Measurements from ENCODE around the gene WDR54. TPM values are rescaled to one million over a fixed set of nuclear protein-coding genes. Genes with fewer than 3 reads are reported as not detected.

The WDR54 gene
- total RNA-seq, 1 experiment from 2014 or later: 54.9 TPM

GRCh38 chr2:74424139-74424992 lies 2.8 kb downstream of the WDR54 start:
- intact Hi-C loops (cut with micrococcal nuclease): no loop called here
- no peak for DNase-seq (ENCODE audit: low read depth, low spot score)
- ChIA-PET POLR2A (no interaction called here), RAD21 (ENCODE audit: low non-redundant PET in 1 of 2, low total read pairs in 2 of 2, uncharacterized antibody in 2 of 2, unreplicated experiment in 2 of 2) (no interaction called here), CTCF (no interaction called here)
- Histone ChIP-seq H3K4me1 (ENCODE audit: control insufficient read depth in 1 of 2, insufficient read depth in 2 of 2, low read length in 2 of 2) (peaks cover 0 to 36% of the 10 kb centered on the region in 2 experiments; a peak in 3 of 4 replicates), H2AFZ (ENCODE audit: low read depth, low read length, poor library complexity, severe bottlenecking) (no peak overlapping the region), H3K9ac (ENCODE audit: low read length) (no peak overlapping the region), H3K79me2 (ENCODE audit: insufficient read depth, low read length) (no peaks in the 10 kb centered on the region), H3K9me3 (ENCODE audit: control insufficient read depth in 1 of 2, insufficient read depth in 1 of 2, low read depth in 1 of 2, low read length in 2 of 2) (no peaks in the 10 kb centered on the region), H3K27ac (ENCODE audit: low read depth, low read length) (no peak overlapping the region), H4K20me1 (ENCODE audit: insufficient read depth) (no peaks in the 10 kb centered on the region), H3K36me3 (ENCODE audit: control insufficient read depth in 1 of 2, insufficient read depth in 2 of 2, low read length in 2 of 2) (peaks cover 23 to 35% of the 10 kb centered on the region in 2 experiments), H3K9me2 (ENCODE audit: insufficient read depth) (no peaks in the 10 kb centered on the region), H3K4me3 (replicated peaks in 1 of 2; ENCODE audit: low read depth in 1 of 2, low read length in 2 of 2) (no peak overlapping the region), H3K4me2 (ENCODE audit: low read length) (no peak overlapping the region), H3K27me3 (ENCODE audit: insufficient read depth, low read length) (no peaks in the 10 kb centered on the region)
- BruUV-seq (replicated peaks): no TSS peak
- ATAC-seq: no peak
- TF ChIP-seq EGR1 (IDR thresholded peaks at IDR 0.05; ENCODE audit: low read depth) (no peak), TCF7L2 (IDR thresholded peaks at IDR 0.05; ENCODE audit: borderline replicate concordance, extremely low read depth, insufficient read depth, insufficient read length) (no peak), CBX3 (IDR thresholded peaks at IDR 0.05; ENCODE audit: low read depth) (no peak), FOSL1 (IDR thresholded peaks at IDR 0.05; ENCODE audit: low read depth) (no peak), YY1 (IDR thresholded peaks at IDR 0.05; ENCODE audit: extremely low read depth, insufficient replicate concordance, low read depth, low read length) (no peak), ZFX (IDR thresholded peaks at IDR 0.05) (no peak), EZH2 (IDR thresholded peaks at IDR 0.05) (no peak), POLR2A (IDR thresholded peaks at IDR 0.05; ENCODE audit: borderline replicate concordance, extremely low read depth, insufficient read depth, insufficient read length) (no peak), MAX (IDR thresholded peaks at IDR 0.05) (no peak), SIN3A (IDR thresholded peaks at IDR 0.05; ENCODE audit: low read depth) (no peak), POLR2AphosphoS5 (IDR thresholded peaks at IDR 0.05; ENCODE audit: low read depth, low read length) (no peak; the same call in 1 of the 2 replicates), ELF1 (IDR thresholded peaks at IDR 0.05; ENCODE audit: borderline replicate concordance, low read depth) (no peak), SP1 (IDR thresholded peaks at IDR 0.05; ENCODE audit: low read depth) (no peak)
- TF ChIP-seq, protein P1, sequence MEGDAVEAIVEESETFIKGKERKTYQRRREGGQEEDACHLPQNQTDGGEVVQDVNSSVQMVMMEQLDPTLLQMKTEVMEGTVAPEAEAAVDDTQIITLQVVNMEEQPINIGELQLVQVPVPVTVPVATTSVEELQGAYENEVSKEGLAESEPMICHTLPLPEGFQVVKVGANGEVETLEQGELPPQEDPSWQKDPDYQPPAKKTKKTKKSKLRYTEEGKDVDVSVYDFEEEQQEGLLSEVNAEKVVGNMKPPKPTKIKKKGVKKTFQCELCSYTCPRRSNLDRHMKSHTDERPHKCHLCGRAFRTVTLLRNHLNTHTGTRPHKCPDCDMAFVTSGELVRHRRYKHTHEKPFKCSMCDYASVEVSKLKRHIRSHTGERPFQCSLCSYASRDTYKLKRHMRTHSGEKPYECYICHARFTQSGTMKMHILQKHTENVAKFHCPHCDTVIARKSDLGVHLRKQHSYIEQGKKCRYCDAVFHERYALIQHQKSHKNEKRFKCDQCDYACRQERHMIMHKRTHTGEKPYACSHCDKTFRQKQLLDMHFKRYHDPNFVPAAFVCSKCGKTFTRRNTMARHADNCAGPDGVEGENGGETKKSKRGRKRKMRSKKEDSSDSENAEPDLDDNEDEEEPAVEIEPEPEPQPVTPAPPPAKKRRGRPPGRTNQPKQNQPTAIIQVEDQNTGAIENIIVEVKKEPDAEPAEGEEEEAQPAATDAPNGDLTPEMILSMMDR (IDR thresholded peaks at IDR 0.05 in 2 of 3, conservative IDR thresholded peaks at IDR 0.05 in 1 of 3; ENCODE audit: borderline replicate concordance in 1 of 3, insufficient read depth in 1 of 3, low read depth in 2 of 3, low read length in 2 of 3): no peak
- TF ChIP-seq, protein P2, sequence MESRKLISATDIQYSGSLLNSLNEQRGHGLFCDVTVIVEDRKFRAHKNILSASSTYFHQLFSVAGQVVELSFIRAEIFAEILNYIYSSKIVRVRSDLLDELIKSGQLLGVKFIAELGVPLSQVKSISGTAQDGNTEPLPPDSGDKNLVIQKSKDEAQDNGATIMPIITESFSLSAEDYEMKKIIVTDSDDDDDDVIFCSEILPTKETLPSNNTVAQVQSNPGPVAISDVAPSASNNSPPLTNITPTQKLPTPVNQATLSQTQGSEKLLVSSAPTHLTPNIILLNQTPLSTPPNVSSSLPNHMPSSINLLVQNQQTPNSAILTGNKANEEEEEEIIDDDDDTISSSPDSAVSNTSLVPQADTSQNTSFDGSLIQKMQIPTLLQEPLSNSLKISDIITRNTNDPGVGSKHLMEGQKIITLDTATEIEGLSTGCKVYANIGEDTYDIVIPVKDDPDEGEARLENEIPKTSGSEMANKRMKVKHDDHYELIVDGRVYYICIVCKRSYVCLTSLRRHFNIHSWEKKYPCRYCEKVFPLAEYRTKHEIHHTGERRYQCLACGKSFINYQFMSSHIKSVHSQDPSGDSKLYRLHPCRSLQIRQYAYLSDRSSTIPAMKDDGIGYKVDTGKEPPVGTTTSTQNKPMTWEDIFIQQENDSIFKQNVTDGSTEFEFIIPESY (IDR thresholded peaks at IDR 0.05; ENCODE audit: extremely low read depth, insufficient replicate concordance, low read length): no peak

All from HCT116 (cell line).